Measurements from ENCODE around the gene DCAF16. TPM values are rescaled to one million over a fixed set of nuclear protein-coding genes. Genes with fewer than 3 reads are reported as not detected.

Gene DCAF16
- total and polyA plus RNA-seq, 10 of the 15 experiments (the other 5 are each of a cell fraction or from before 2014, with no cell fraction given) = 5.8 to 48.6 (median 26.0) TPM

GRCh38 chr4:17812801-17813200, 2.2 kb upstream of the DCAF16 start (continued):
- TF ChIP-seq, protein P1, sequence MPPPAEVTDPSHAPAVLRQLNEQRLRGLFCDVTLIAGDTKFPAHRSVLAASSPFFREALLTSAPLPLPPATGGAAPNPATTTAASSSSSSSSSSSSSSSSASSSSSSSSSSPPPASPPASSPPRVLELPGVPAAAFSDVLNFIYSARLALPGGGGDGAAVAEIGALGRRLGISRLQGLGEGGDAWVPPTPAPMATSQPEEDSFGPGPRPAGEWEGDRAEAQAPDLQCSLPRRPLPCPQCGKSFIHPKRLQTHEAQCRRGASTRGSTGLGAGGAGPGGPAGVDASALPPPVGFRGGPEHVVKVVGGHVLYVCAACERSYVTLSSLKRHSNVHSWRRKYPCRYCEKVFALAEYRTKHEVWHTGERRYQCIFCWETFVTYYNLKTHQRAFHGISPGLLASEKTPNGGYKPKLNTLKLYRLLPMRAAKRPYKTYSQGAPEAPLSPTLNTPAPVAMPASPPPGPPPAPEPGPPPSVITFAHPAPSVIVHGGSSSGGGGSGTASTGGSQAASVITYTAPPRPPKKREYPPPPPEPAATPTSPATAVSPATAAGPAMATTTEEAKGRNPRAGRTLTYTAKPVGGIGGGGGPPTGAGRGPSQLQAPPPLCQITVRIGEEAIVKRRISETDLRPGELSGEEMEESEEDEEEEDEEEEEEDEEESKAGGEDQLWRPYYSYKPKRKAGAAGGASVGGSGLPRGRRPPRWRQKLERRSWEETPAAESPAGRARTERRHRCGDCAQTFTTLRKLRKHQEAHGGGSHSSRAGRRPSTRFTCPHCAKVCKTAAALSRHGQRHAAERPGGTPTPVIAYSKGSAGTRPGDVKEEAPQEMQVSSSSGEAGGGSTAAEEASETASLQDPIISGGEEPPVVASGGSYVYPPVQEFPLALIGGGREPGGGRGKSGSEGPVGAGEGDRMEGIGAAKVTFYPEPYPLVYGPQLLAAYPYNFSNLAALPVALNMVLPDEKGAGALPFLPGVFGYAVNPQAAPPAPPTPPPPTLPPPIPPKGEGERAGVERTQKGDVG (CRISPR knock-in tag; IDR thresholded peaks at IDR 0.05) = no peak
- TF ChIP-seq SKIL (IDR thresholded peaks at IDR 0.05; ENCODE audit: low read depth, poor library complexity, severe bottlenecking) (no peak), RAD51 (IDR thresholded peaks at IDR 0.05) (no peak), TCF3 (IDR thresholded peaks at IDR 0.05; ENCODE audit: borderline replicate concordance, insufficient read depth, low read depth, low read length) (no peak)

DNA sequence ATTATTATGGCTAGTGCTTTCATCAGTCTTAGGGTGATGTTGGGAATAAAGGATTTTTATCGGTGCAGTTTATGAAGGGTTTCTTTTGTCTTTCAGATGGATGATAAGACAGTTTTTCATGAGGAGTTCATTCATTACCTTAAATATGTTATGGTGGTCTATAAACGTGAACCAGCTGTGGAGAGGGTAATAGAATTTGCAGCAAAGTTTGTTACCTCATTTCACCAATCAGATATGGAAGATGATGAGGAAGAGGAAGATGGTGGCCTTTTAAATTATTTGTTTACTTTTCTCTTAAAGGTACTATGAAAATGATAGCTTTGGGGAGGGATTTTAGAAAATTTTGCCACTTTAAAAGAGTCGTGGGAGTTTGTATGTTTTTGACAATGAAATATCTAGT, 1.6 kb upstream of the DCAF16 start:
- H3K27ac ChIP-seq (ENCODE audit: control insufficient read depth, insufficient read depth) = peak overlapping the region; percentile 60
- peak overlapping the region; percentile 85 for H3K4me2 ChIP-seq (ENCODE audit: control insufficient read depth, insufficient read depth)
- ChIA-PET RAD21 (ENCODE audit: unreplicated experiment) (interaction anchor here (0.6 to 1.4 kb wide), 2 partner anchors 15 to 264 kb away, joined by 3 read pairs; no protein-coding TSS in a partner anchor), POLR2A (interaction anchor here (0.7 to 2.6 kb wide), 2 partner anchors 198 to 237 kb away, joined by 3 to 12 read pairs; partner anchors contain the start of gene MED28), CTCF (interaction anchor here (1.3 to 1.6 kb wide), 2 partner anchors 13 to 263 kb away, joined by 3 to 8 read pairs; no protein-coding TSS in a partner anchor), SMC1A (ENCODE audit: uncharacterized antibody, unreplicated experiment) (interaction anchor here (1.3 kb wide), 2 partner anchors 246 to 782 kb away, joined by 3 to 4 read pairs; no protein-coding TSS in a partner anchor)
- 0 out of 4 replicates have a peak, but pooled peaks cover 0 to 4% of the 10 kb centered on the region in 2 experiments for H3K36me3 ChIP-seq (ENCODE audit: control insufficient read depth in 2 of 2, insufficient read depth in 2 of 2, low read length in 1 of 2)
- WGBS (ENCODE audit: insufficient coverage, insufficient replicate concordance, low lambda C conversion rate, missing lambda C conversion rate) = 3% methylated on average over 3 of the region's 3 CpGs
- BruUV-seq (replicated peaks) = no TSS peak
- H3K4me1 ChIP-seq (ENCODE audit: control insufficient read depth, insufficient read depth, low read length) = no peaks in the 10 kb centered on the region
- in situ Hi-C loops (cut with MboI) = loop anchor here (10.0 kb wide), 1 partner anchor 213 kb away; the partner anchor contains the start of gene LCORL
- DNase-seq (ENCODE audit: low read depth, low spot score) = no peak
- peaks cover 95% of the 10 kb centered on the region for H3K79me2 ChIP-seq (ENCODE audit: control insufficient read depth, insufficient read depth, low read length)
- intact Hi-C loops (cut with micrococcal nuclease; ENCODE audit: unreplicated experiment) = loop anchor here (10.0 kb wide), 1 partner anchor 393 kb away; no protein-coding TSS in a partner anchor
- no peak for FAIRE-seq
- no peaks in the 10 kb centered on the region for H3K9me3 ChIP-seq (replicated peaks; ENCODE audit: control insufficient read depth, insufficient read depth, low read length)
- no peak for ATAC-seq
- H3K4me3 ChIP-seq = peak overlapping the region; percentile 87
- H3K9ac ChIP-seq (ENCODE audit: control insufficient read depth, insufficient read depth, low read length) = peak overlapping the region; percentile 82
- H3K27me3 ChIP-seq (replicated peaks in 1 of 2; ENCODE audit: control insufficient read depth in 2 of 2, insufficient read depth in 2 of 2, low read length in 1 of 2) = no peaks in the 10 kb centered on the region; a peak in 1 of 4 replicates
- H2AFZ ChIP-seq (ENCODE audit: control insufficient read depth, low read depth, low read length) = peak overlapping the region; percentile 78; the same call in 1 of the 2 replicates
- H4K20me1 ChIP-seq (ENCODE audit: control insufficient read depth, insufficient read depth) = peaks cover 4% of the 10 kb centered on the region; the same call in 1 of the 2 replicates
- no peak for TF ChIP-seq SREBF2 (IDR thresholded peaks at IDR 0.05; ENCODE audit: low read length)
- TF ChIP-seq ZNF274 (IDR thresholded peaks at IDR 0.05; ENCODE audit: insufficient read depth, insufficient read length) = no peak
- no peak for TF ChIP-seq RFX5 (IDR thresholded peaks at IDR 0.05; ENCODE audit: low read depth, low read length)
- no peak for TF ChIP-seq TARDBP (IDR thresholded peaks at IDR 0.05; ENCODE audit: borderline replicate concordance)
- TF ChIP-seq PAX8 (IDR thresholded peaks at IDR 0.05) = no peak
- no peak for TF ChIP-seq RELB (IDR thresholded peaks at IDR 0.05; ENCODE audit: low read depth)
- no peak for TF ChIP-seq CEBPZ (IDR thresholded peaks at IDR 0.05; ENCODE audit: low read depth, low read length)

Data from GM12878 (cell line).